Epidermal melanocyte (primary cell): ENCODE measurements around the gene LSM2.
"Not testable (repeated sequence)": the region's sequence is repeated elsewhere in the genome, so short reads cannot be mapped to it uniquely, and the experiment has no call there.

Source experiments
- DNase-seq: peaks from one replicate; pipeline ENCODE4 v3.0.0; 2011; ENCODE audit warnings: low spot score; ENCODE audit not compliant: insufficient read length

LSM2 gene

GRCh38 chr6:31797588-31797987 is 9.2 kb downstream of the LSM2 start:
- no peak for DNase-seq

- no peak for DNase-seq
Measured at GRCh38 chr6:31796993-31797385, 9.8 kb downstream of the LSM2 start.

GRCh38 chr6:31795616-31796298 is 11.0 kb downstream of the LSM2 start, which contains the start of gene VARS1:
Gene VARS1, minus strand, starts transcription at chr6:31795752. Its CDS starts 535 bp downstream, at chr6:31795217.
- DNase-seq, result peak; percentile 99

GRCh38 chr6:31794866-31795615 is 11.7 kb downstream of the LSM2 start:
- no peak for DNase-seq

- no peak for DNase-seq
Measured at GRCh38 chr6:31794294-31794865, 12.4 kb downstream of the LSM2 start.

GRCh38 chr6:31793927-31794245 is 12.9 kb downstream of the LSM2 start:
- not testable (repeated sequence) for DNase-seq

GRCh38 chr6:31792761-31793171 is 14.0 kb downstream of the LSM2 start:
- DNase-seq, result no peak

- no peak for DNase-seq
Measured at GRCh38 chr6:31792090-31792374, 14.7 kb downstream of the LSM2 start.

- DNase-seq, result peak; percentile 90
Measured at GRCh38 chr6:31791324-31792089, 15.3 kb downstream of the LSM2 start.

GRCh38 chr6:31785475-31785874 is 21.3 kb downstream of the LSM2 start:
- peak; percentile 8 for DNase-seq

- peak; percentile 3 for DNase-seq
Measured at GRCh38 chr6:31784098-31784925, 22.5 kb downstream of the LSM2 start.

- peak; percentile 5 for DNase-seq
Measured at GRCh38 chr6:31782126-31782855, 24.5 kb downstream of the LSM2 start.

GRCh38 chr6:31781244-31782125 is 25.3 kb downstream of the LSM2 start:
- DNase-seq, result no peak

- DNase-seq, result peak; percentile 1
Measured at GRCh38 chr6:31780507-31781243, 26.1 kb downstream of the LSM2 start.

- DNase-seq, result no peak
Measured at GRCh38 chr6:31779908-31780307, 26.9 kb downstream of the LSM2 start.

GRCh38 chr6:31778999-31779885 is 27.5 kb downstream of the LSM2 start:
- DNase-seq, result no peak

- DNase-seq, result no peak
Measured at GRCh38 chr6:31778193-31778592, 28.6 kb downstream of the LSM2 start.

- DNase-seq, result no peak
Measured at GRCh38 chr6:31777667-31778050, 29.1 kb downstream of the LSM2 start.
